Endothelial cell (in vitro differentiated cells): ENCODE measurements around the gene DMAC2. TPM values are rescaled to one million over a fixed set of nuclear protein-coding genes. Genes with fewer than 3 reads are reported as not detected.

ENCODE experiments used
- total RNA-seq: library from RNA; stranded (reverse); fragmentation: NEBNext Ultra II Directional; extraction: Animal tissue kit (Norgen Biotek cat#: 25700); gene quantifications from one replicate; pipeline ENCODE4 v1.2.1, GENCODE V29; 2021; ENCODE audit not compliant: unreplicated experiment

DMAC2 gene
- total RNA-seq, 1 donor from 2014 or later, result 75.5 TPM

Other genes with a start within 250 kb of the DMAC2 start
- gene CYP2S1, start 246.7 kb downstream of the DMAC2 start, total RNA-seq, result 17.5 TPM
- gene AXL, start 220.7 kb downstream of the DMAC2 start, total RNA-seq, result 5.5 TPM
- gene HNRNPUL1, start 175.5 kb downstream of the DMAC2 start, total RNA-seq, result 259 TPM
- 28.6 TPM for gene CCDC97, start 129.7 kb downstream of the DMAC2 start, total RNA-seq
- 193 TPM for gene TGFB1, start 86.0 kb downstream of the DMAC2 start, total RNA-seq
- gene B9D2, start 75.8 kb downstream of the DMAC2 start, total RNA-seq, result 6.8 TPM
- gene TMEM91, start 63.4 kb downstream of the DMAC2 start, total RNA-seq, result 7.6 TPM
- gene EXOSC5, start 42.6 kb downstream of the DMAC2 start, total RNA-seq, result 15.2 TPM
- 25.0 TPM for gene BCKDHA, start 42.1 kb downstream of the DMAC2 start, total RNA-seq
- 10.7 TPM for gene B3GNT8, start 12.5 kb downstream of the DMAC2 start, total RNA-seq
- gene ERICH4, start 3.2 kb upstream of the DMAC2 start, total RNA-seq, result not detected
- gene CEACAM21, start 136.3 kb upstream of the DMAC2 start, total RNA-seq, result 74.1 TPM
- gene CEACAM4, start 187.2 kb upstream of the DMAC2 start, total RNA-seq, result not detected
- gene CEACAM7, start 248.4 kb upstream of the DMAC2 start, total RNA-seq, result not detected